ENCODE results near the gene DAW1. TPM values are rescaled to one million over a fixed set of nuclear protein-coding genes. Genes with fewer than 3 reads are reported as not detected.

Gene DAW1
- total RNA-seq, 1 experiment from 2014 or later = 0.20 TPM

DNA sequence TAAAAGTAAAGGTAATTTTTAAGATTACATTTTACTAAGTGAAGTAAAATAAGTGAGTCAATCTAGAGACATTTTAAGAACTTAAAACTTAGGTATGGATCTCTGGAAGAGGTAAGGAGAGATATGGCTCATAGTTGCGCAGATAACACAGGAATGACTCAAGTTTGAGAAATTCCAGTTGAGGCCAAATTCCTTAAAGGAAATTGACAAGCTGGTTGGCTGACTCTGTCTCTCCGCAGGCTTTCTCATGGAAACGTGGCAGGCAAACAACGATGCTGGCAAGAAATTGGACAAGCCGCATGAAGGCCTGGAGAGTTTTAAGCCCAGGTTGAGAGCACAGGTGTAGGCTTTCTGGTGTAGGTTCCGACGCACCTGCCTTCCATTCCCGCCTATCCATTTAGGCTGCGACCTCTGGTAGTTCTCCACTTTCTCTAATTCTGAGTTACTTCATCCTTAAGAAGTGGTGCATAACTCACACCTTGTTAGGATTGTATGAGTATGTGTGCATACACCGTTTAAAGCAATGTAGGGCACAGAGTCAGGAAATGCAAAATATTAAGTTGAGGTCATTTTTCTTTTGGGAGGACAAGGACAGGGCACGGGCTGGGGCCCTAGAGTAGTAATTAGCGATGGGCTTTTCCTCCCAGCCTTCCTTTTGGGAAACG is 589 bp upstream of the DAW1 start:
- Histone ChIP-seq H3K27ac (ENCODE audit: low read depth, low read length) (no peak overlapping the region), H4K20me1 (ENCODE audit: insufficient read depth) (no peaks in the 10 kb centered on the region), H3K9me2 (ENCODE audit: insufficient read depth) (no peaks in the 10 kb centered on the region), H3K4me1 (ENCODE audit: control insufficient read depth in 1 of 2, insufficient read depth in 2 of 2, low read length in 2 of 2) (peaks cover 0 to 6% of the 10 kb centered on the region in 2 experiments; a peak in 1 of 4 replicates), H3K9ac (ENCODE audit: low read length) (no peak overlapping the region), H3K27me3 (ENCODE audit: insufficient read depth, low read length) (no peaks in the 10 kb centered on the region), H2AFZ (ENCODE audit: low read depth, low read length, poor library complexity, severe bottlenecking) (no peak overlapping the region), H3K36me3 (ENCODE audit: control insufficient read depth in 1 of 2, insufficient read depth in 2 of 2, low read length in 2 of 2) (no peaks in the 10 kb centered on the region), H3K4me3 (replicated peaks in 1 of 2; ENCODE audit: low read depth in 1 of 2, low read length in 2 of 2) (no peak overlapping the region), H3K79me2 (ENCODE audit: insufficient read depth, low read length) (no peaks in the 10 kb centered on the region), H3K9me3 (ENCODE audit: control insufficient read depth in 1 of 2, insufficient read depth in 1 of 2, low read depth in 1 of 2, low read length in 2 of 2) (no peaks in the 10 kb centered on the region), H3K4me2 (ENCODE audit: low read length) (no peak overlapping the region)
- TF ChIP-seq, protein P1, sequence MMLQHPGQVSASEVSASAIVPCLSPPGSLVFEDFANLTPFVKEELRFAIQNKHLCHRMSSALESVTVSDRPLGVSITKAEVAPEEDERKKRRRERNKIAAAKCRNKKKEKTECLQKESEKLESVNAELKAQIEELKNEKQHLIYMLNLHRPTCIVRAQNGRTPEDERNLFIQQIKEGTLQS (IDR thresholded peaks at IDR 0.05) = no peak
- TF ChIP-seq ZNF274 (IDR thresholded peaks at IDR 0.05; ENCODE audit: low read depth, low read length) (no peak), POLR2A (IDR thresholded peaks at IDR 0.05; ENCODE audit: borderline replicate concordance, extremely low read depth, insufficient read depth, insufficient read length) (no peak), SP1 (IDR thresholded peaks at IDR 0.05; ENCODE audit: low read depth) (no peak), RAD21 (IDR thresholded peaks at IDR 0.05; ENCODE audit: low read depth) (no peak), EZH2phosphoT487 (IDR thresholded peaks at IDR 0.05; ENCODE audit: borderline replicate concordance) (no peak), CBX3 (IDR thresholded peaks at IDR 0.05; ENCODE audit: low read depth) (no peak), TCF7L2 (IDR thresholded peaks at IDR 0.05; ENCODE audit: borderline replicate concordance, extremely low read depth, insufficient read depth, insufficient read length) (no peak), ZFX (IDR thresholded peaks at IDR 0.05) (no peak), CEBPB (IDR thresholded peaks at IDR 0.05; ENCODE audit: low read depth) (no peak), JUND (IDR thresholded peaks at IDR 0.05) (no peak), SRF (IDR thresholded peaks at IDR 0.05; ENCODE audit: low read depth) (no peak), EGR1 (IDR thresholded peaks at IDR 0.05; ENCODE audit: low read depth) (no peak), YY1 (IDR thresholded peaks at IDR 0.05; ENCODE audit: extremely low read depth, insufficient replicate concordance, low read depth, low read length) (no peak)
- TF ChIP-seq, protein P2, sequence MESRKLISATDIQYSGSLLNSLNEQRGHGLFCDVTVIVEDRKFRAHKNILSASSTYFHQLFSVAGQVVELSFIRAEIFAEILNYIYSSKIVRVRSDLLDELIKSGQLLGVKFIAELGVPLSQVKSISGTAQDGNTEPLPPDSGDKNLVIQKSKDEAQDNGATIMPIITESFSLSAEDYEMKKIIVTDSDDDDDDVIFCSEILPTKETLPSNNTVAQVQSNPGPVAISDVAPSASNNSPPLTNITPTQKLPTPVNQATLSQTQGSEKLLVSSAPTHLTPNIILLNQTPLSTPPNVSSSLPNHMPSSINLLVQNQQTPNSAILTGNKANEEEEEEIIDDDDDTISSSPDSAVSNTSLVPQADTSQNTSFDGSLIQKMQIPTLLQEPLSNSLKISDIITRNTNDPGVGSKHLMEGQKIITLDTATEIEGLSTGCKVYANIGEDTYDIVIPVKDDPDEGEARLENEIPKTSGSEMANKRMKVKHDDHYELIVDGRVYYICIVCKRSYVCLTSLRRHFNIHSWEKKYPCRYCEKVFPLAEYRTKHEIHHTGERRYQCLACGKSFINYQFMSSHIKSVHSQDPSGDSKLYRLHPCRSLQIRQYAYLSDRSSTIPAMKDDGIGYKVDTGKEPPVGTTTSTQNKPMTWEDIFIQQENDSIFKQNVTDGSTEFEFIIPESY (IDR thresholded peaks at IDR 0.05; ENCODE audit: extremely low read depth, insufficient replicate concordance, low read length) = no peak
- TF ChIP-seq, protein P3, sequence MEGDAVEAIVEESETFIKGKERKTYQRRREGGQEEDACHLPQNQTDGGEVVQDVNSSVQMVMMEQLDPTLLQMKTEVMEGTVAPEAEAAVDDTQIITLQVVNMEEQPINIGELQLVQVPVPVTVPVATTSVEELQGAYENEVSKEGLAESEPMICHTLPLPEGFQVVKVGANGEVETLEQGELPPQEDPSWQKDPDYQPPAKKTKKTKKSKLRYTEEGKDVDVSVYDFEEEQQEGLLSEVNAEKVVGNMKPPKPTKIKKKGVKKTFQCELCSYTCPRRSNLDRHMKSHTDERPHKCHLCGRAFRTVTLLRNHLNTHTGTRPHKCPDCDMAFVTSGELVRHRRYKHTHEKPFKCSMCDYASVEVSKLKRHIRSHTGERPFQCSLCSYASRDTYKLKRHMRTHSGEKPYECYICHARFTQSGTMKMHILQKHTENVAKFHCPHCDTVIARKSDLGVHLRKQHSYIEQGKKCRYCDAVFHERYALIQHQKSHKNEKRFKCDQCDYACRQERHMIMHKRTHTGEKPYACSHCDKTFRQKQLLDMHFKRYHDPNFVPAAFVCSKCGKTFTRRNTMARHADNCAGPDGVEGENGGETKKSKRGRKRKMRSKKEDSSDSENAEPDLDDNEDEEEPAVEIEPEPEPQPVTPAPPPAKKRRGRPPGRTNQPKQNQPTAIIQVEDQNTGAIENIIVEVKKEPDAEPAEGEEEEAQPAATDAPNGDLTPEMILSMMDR (IDR thresholded peaks at IDR 0.05 in 2 of 3, conservative IDR thresholded peaks at IDR 0.05 in 1 of 3; ENCODE audit: borderline replicate concordance in 1 of 3, insufficient read depth in 1 of 3, low read depth in 2 of 3, low read length in 2 of 3) = no peak
- TF ChIP-seq, protein P4, sequence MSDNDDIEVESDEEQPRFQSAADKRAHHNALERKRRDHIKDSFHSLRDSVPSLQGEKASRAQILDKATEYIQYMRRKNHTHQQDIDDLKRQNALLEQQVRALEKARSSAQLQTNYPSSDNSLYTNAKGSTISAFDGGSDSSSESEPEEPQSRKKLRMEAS (IDR thresholded peaks at IDR 0.05) = no peak
- TF ChIP-seq, protein P5, sequence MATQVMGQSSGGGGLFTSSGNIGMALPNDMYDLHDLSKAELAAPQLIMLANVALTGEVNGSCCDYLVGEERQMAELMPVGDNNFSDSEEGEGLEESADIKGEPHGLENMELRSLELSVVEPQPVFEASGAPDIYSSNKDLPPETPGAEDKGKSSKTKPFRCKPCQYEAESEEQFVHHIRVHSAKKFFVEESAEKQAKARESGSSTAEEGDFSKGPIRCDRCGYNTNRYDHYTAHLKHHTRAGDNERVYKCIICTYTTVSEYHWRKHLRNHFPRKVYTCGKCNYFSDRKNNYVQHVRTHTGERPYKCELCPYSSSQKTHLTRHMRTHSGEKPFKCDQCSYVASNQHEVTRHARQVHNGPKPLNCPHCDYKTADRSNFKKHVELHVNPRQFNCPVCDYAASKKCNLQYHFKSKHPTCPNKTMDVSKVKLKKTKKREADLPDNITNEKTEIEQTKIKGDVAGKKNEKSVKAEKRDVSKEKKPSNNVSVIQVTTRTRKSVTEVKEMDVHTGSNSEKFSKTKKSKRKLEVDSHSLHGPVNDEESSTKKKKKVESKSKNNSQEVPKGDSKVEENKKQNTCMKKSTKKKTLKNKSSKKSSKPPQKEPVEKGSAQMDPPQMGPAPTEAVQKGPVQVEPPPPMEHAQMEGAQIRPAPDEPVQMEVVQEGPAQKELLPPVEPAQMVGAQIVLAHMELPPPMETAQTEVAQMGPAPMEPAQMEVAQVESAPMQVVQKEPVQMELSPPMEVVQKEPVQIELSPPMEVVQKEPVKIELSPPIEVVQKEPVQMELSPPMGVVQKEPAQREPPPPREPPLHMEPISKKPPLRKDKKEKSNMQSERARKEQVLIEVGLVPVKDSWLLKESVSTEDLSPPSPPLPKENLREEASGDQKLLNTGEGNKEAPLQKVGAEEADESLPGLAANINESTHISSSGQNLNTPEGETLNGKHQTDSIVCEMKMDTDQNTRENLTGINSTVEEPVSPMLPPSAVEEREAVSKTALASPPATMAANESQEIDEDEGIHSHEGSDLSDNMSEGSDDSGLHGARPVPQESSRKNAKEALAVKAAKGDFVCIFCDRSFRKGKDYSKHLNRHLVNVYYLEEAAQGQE (IDR thresholded peaks at IDR 0.05; ENCODE audit: low read depth) = no peak
- BruUV-seq (replicated peaks) = no TSS peak
- ATAC-seq (no peak), DNase-seq (ENCODE audit: low read depth, low spot score) (no peak)
- ChIA-PET CTCF (interaction anchor here (0.7 kb wide), 1 partner anchor 8 kb away, joined by 3 read pairs; no protein-coding TSS in a partner anchor), RAD21 (ENCODE audit: low non-redundant PET in 1 of 2, low total read pairs in 2 of 2, uncharacterized antibody in 2 of 2, unreplicated experiment in 2 of 2) (no interaction called here), POLR2A (no interaction called here)
- intact Hi-C loops (cut with micrococcal nuclease) = no loop called here
